ENCODE results near the gene TNNT3. TPM values are rescaled to one million over a fixed set of nuclear protein-coding genes. Genes with fewer than 3 reads are reported as not detected.

The TNNT3 gene
- total and polyA plus RNA-seq, 11 donors: 17.1 to 84.5 (median 46.4) TPM

GRCh38 chr11:1943977-1944376 lies 24.5 kb downstream of the TNNT3 start:
- H3K27ac ChIP-seq: peak overlapping the region in 8 of 12 donors; percentile 11 to 68 (median 32)
- intact Hi-C loops (cut with DNase I): loop anchor here in 2 of 10 donors (5.0 to 10.0 kb wide), 2 partner anchors 47 to 49 kb away; partner anchors contain the start of gene PRR33 (in 1 of the 2)
- peak in 4 of 5 donors; percentile 6 to 54 (median 22) for DNase-seq

GRCh38 chr11:1946812-1947484 lies 27.4 kb downstream of the TNNT3 start, which contains the start of gene MRPL23:
Gene MRPL23 (plus strand): TSS chr11:1947332. CDS start chr11:1947363, 31 bp downstream.
- Histone ChIP-seq H3K4me1 (peaks cover 0 to 14% (median 0%) of the 10 kb centered on the region in 12 donors), H3K36me3 (no peaks in the 10 kb centered on the region), H3K4me3 (no peak within 1 kb of the TSS), H3K27me3 (no peaks in the 10 kb centered on the region), H3K27ac (no peak within 1 kb of the TSS), H3K9me3 (no peaks in the 10 kb centered on the region)
- peak in 3 of 4 donors; percentile 25 to 66 (median 65) for ATAC-seq
- WGBS, 4 donors: 1% methylated on average over 20 of the region's 85 CpGs; no CpG with 5 or more reads in 3 of the 4 donors
- no peak for TF ChIP-seq CTCF (IDR thresholded peaks at IDR 0.05)
- TF ChIP-seq POLR2A (IDR thresholded peaks at IDR 0.05): no peak
- peak in 2 of 5 donors; percentile 10 to 45 for DNase-seq
- intact Hi-C loops (cut with DNase I): loop anchor here in 1 of 10 donors (10.0 kb wide), 1 partner anchor 52 kb away; the partner anchor contains the start of gene PRR33

More at GRCh38 chr11:1943977-1944376, 24.5 kb downstream of the TNNT3 start:
- Histone ChIP-seq H3K4me3 (no peak overlapping the region), H3K36me3 (no peaks in the 10 kb centered on the region), H3K27me3 (no peaks in the 10 kb centered on the region), H3K9me3 (no peaks in the 10 kb centered on the region), H3K4me1 (peaks cover 0 to 18% (median 4%) of the 10 kb centered on the region in 12 donors)
- ATAC-seq: no peak
- 55 to 66% (median 61%) methylated on average over 9 of the region's 9 CpGs for WGBS, 4 donors
- TF ChIP-seq CTCF (IDR thresholded peaks at IDR 0.05) (no peak), POLR2A (IDR thresholded peaks at IDR 0.05) (no peak)

GRCh38 chr11:1947592-1948237 lies 28.2 kb downstream of the TNNT3 start:
- H3K36me3 ChIP-seq: no peaks in the 10 kb centered on the region
- no peaks in the 10 kb centered on the region for H3K9me3 ChIP-seq
- intact Hi-C loops (cut with DNase I): loop anchor here in 1 of 10 donors (10.0 kb wide), 1 partner anchor 53 kb away; the partner anchor contains the start of gene PRR33
- H3K27me3 ChIP-seq: no peaks in the 10 kb centered on the region
- peaks cover 0 to 10% (median 0%) of the 10 kb centered on the region in 12 donors for H3K4me1 ChIP-seq
- ATAC-seq (peak in 3 of 4 donors; percentile 60 to 64 (median 62)), DNase-seq (no peak)
- no peak overlapping the region for H3K27ac ChIP-seq
- H3K4me3 ChIP-seq: no peak overlapping the region
- no CpG with 5 or more reads among the region's 36 CpGs for WGBS, 4 donors
- TF ChIP-seq CTCF (IDR thresholded peaks at IDR 0.05): no peak
- no peak for TF ChIP-seq POLR2A (IDR thresholded peaks at IDR 0.05)

- ATAC-seq (peak; percentile 35 to 69 (median 52)), DNase-seq (peak in 3 of 5 donors; percentile 33 to 63 (median 47))
- Histone ChIP-seq H3K27ac (no peak overlapping the region), H3K27me3 (no peaks in the 10 kb centered on the region), H3K4me3 (no peak overlapping the region), H3K4me1 (peaks cover 0 to 8% (median 0%) of the 10 kb centered on the region in 12 donors), H3K36me3 (no peaks in the 10 kb centered on the region), H3K9me3 (no peaks in the 10 kb centered on the region)
- TF ChIP-seq CTCF (IDR thresholded peaks at IDR 0.05) (no peak), POLR2A (IDR thresholded peaks at IDR 0.05) (no peak)
- intact Hi-C loops (cut with DNase I): loop anchor here in 1 of 10 donors (10.0 kb wide), 1 partner anchor 54 kb away; the partner anchor contains the start of gene PRR33
- WGBS, 4 donors: no CpG with 5 or more reads among the region's 11 CpGs
These were observed 28.9 kb downstream of the TNNT3 start for GRCh38 chr11:1948389-1948788.

All from heart left ventricle (tissue), 16 donors.